Measurements from ENCODE around the gene FYN.

The FYN gene

DNA sequence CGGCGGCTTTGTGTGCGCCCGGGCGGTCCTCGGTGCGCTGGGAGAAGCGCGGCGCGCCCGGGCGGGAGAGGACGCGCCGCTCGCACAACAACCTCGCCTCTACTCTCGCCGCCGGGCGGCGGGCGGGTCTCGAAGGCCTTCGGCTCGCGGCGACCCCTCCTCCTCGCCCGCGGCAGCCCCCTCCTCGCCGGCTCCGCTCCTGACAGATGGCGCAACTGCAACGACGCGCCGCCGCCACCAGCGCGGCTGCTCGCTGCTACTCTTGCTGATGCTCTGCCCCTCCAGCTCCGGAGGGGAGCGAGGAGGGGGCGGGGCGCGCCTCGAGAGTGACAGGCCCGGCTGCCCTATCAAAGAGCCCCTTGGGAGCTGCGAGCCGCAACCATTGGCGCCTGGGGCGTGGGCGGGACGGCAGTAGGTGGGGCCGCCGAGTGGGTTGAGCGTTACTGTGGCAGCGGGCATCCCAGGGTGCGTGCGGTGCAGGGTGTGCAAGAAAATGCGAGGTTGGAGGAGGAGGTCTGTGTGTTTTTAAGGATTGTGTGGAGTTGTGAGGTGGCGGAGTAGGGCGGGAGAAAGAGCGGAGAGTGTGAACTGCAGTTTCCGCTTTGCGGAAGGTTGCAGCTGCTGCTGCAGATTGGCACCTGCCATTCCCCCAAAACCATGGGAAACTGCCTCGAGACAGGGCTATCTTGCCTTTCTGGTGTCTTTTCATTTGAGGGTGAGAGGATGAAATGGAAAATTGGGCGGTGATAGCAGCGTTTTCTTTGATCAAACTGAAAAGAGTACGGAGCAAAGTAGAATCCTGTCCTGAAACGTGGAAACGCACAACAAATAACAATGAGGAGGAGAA, at the start of gene FYN:
FYN (minus strand) TSS at position 275 of the 847 bp plus-strand sequence. CDS start 153,401 bp downstream, outside the sequence.
- peak within 1 kb of the TSS; percentile 71 to 74 for H3K4me3 ChIP-seq (replicated peaks in 1 of 2; ENCODE audit: low read depth in 2 of 2, low read length in 2 of 2)
- peak; percentile 96 to 98 for DNase-seq (ENCODE audit: low read depth in 2 of 2)
- TF ChIP-seq CTCF (IDR thresholded peaks at IDR 0.05; ENCODE audit: low read depth, low read length), result peak; percentile 48

- DNase-seq (ENCODE audit: low read depth in 2 of 2), result peak; percentile 52 to 67
- no peak for TF ChIP-seq CTCF (IDR thresholded peaks at IDR 0.05; ENCODE audit: low read depth, low read length)
- no peak overlapping the region for H3K4me3 ChIP-seq (replicated peaks in 1 of 2; ENCODE audit: low read depth in 2 of 2, low read length in 2 of 2)
Observed at GRCh38 chr6:111922454-111923297, 49.4 kb upstream of the FYN start.

- TF ChIP-seq CTCF (IDR thresholded peaks at IDR 0.05; ENCODE audit: low read depth, low read length), result no peak
- no peak overlapping the region for H3K4me3 ChIP-seq (replicated peaks in 1 of 2; ENCODE audit: low read depth in 2 of 2, low read length in 2 of 2)
- no peak for DNase-seq (ENCODE audit: low read depth in 2 of 2)
Observed at GRCh38 chr6:111921103-111921502, 47.9 kb upstream of the FYN start.

- TF ChIP-seq CTCF (IDR thresholded peaks at IDR 0.05; ENCODE audit: low read depth, low read length), result no peak
- no peak for DNase-seq (ENCODE audit: low read depth in 2 of 2)
- H3K4me3 ChIP-seq (replicated peaks in 1 of 2; ENCODE audit: low read depth in 2 of 2, low read length in 2 of 2), result no peak overlapping the region
Observed at GRCh38 chr6:111920578-111920977, 47.3 kb upstream of the FYN start.

DNA sequence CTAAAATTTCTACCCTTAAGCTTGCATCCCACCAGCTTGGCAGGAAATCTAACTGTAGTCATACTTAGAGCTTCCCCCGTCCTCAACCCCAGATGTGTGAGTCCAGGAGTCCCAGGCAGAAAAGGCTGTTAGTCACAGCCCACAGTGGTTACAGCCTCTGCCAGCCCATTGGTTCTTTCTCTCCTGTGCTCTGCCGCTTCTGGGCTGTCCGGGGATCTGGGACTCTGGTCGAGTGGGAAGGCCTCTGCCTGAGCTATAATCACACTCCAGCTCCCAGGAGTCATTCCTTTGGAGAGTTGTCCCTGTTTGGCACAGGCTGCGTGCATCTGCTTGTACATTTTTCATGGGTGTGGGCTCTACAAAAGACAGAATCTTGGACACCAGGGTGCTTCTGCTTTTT, 45.6 kb upstream of the FYN start:
- peak; percentile 50 to 85 for DNase-seq (ENCODE audit: low read depth in 2 of 2)
- TF ChIP-seq CTCF (IDR thresholded peaks at IDR 0.05; ENCODE audit: low read depth, low read length), result no peak
- no peak overlapping the region for H3K4me3 ChIP-seq (replicated peaks in 1 of 2; ENCODE audit: low read depth in 2 of 2, low read length in 2 of 2)

GRCh38 chr6:111916747-111917146, 43.5 kb upstream of the FYN start:
- TF ChIP-seq CTCF (IDR thresholded peaks at IDR 0.05; ENCODE audit: low read depth, low read length), result no peak
- DNase-seq (ENCODE audit: low read depth in 2 of 2), result no peak
- no peak overlapping the region for H3K4me3 ChIP-seq (replicated peaks in 1 of 2; ENCODE audit: low read depth in 2 of 2, low read length in 2 of 2)

All from cardiac fibroblast (primary cell).